HL-60 (cell line): ENCODE results near the gene NDUFC1.

Experiments
- GABPA ChIP-seq: IDR thresholded peaks from 2 replicates; pipeline ENCODE4 v1.6.1; 2012; ENCODE audit warnings: low read depth
- POLR2AphosphoS5 ChIP-seq: IDR thresholded peaks from 2 replicates; pipeline ENCODE4 v1.6.1; 2012; ENCODE audit warnings: low read depth
- TF ChIP-seq, protein P1 (sequence below): IDR thresholded peaks from one replicate; pipeline ENCODE4 v1.5.1; 2011; ENCODE audit warnings: low read length, control low read depth, inconsistent platforms; ENCODE audit not compliant: insufficient read depth

- TF ChIP-seq, protein P1, sequence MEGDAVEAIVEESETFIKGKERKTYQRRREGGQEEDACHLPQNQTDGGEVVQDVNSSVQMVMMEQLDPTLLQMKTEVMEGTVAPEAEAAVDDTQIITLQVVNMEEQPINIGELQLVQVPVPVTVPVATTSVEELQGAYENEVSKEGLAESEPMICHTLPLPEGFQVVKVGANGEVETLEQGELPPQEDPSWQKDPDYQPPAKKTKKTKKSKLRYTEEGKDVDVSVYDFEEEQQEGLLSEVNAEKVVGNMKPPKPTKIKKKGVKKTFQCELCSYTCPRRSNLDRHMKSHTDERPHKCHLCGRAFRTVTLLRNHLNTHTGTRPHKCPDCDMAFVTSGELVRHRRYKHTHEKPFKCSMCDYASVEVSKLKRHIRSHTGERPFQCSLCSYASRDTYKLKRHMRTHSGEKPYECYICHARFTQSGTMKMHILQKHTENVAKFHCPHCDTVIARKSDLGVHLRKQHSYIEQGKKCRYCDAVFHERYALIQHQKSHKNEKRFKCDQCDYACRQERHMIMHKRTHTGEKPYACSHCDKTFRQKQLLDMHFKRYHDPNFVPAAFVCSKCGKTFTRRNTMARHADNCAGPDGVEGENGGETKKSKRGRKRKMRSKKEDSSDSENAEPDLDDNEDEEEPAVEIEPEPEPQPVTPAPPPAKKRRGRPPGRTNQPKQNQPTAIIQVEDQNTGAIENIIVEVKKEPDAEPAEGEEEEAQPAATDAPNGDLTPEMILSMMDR = no peak
- TF ChIP-seq POLR2AphosphoS5 = no peak
- TF ChIP-seq GABPA = no peak
These were observed 2.7 kb downstream of the NDUFC1 start for GRCh38 chr4:139299536-139299935.
